SHP77 (cell line): Measurements from ENCODE around the gene UBE2E2.
A peak's percentile ranks its signal among the peaks of the same experiment; 100 is the strongest.

Source experiments
- DNase-seq, 2 experiments: peaks; one replicate each; lab custom pipeline; 2025; lab: John Stamatoyannopoulos, UW

The UBE2E2 gene

DNA sequence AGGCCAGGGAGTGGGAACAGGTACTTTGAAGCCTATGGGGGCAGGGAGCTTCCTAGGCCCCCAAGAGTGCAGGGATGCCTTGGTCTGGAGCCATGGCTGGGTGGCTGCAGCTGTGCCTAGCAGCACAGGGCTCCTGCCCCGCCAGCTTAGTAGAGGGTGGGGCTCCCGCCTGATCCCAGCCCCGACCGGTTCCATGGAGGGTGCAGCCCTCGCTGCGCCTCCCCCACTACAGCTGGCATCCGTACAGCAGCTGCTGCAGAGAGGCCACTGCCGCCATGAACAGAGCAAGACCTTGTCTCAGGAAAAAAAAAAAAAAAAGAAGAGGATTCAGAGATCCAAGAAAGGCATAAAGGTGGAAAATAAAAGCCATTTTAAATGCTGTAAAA lies 277.2 kb downstream of the UBE2E2 start:
- DNase-seq, result peak; percentile 39 to 41

DNA sequence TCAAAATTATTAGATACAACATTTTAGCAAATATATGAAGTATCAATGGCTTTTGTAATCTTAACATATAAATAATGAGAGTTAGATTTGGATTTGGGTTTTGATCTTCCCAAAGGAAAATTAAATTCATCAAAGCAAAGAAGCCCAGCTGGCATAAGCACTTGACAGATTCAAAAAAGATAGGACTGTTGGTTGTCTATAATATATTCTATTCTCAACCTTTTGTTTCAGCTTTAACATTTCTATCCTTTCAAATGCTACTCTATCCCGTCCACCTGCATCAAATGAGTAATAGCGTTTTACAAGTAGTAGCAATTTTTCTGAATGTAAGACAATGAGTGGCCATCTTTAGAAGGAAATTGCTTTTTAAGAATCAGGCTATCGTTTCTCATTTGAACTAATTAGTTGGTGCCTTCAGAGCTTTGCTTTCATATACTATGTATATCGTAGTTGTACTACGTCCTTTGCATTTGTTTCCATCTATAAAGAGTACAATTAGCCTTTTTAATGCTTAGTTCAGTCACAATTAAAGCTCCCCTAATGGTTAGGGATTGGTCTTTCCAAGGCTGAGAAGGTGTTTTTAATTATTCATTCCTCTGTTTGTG lies 278.0 kb downstream of the UBE2E2 start:
- no peak for DNase-seq

DNA sequence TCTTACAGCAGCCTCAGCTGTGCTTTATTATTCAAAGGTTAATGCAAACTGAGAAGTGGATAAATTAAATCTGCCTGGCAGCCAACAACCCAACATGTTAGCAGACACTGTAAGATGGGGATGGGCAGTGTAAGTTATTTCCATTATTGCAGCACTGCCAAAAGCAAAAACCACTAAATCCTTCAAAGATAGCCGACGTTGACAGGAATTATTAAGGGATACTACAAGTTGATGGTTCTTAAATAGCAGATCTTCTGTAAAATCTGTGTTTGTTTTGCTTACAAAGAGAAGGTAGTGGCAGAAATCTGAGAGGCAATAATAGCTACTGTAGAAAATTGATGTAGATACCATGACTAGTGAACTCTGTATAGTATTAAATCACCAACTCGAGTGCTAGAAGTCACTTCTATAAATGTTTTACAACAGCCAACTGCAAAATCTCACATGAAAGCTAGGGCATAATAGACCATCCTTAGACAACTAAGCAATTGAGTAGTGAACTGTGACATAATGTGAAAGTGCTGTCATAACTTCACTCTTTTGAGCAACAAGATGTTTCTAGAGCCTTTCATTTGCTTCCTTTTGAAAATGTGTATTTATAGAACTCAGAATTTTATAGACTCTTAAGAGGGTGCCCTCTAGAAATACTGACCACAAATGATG lies 278.6 kb downstream of the UBE2E2 start:
- no peak for DNase-seq

DNA sequence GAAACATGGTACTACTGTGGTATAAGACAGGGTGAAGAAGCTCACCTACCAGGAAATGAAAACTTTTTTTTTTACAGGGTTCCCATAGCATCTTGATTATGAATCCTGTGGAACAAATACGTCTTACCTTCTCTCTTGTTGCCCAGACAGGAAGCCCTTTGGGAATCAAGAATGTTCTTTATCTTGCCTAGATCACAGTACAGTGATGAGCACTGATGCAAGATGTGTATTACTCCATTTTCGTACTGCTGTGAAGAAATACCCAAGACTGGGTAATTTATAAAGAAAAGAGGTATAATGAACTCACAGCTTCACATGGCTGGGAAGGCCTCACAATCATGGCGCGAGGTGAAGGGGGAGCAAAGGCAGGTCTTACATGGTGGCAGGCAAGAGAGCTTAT lies 281.3 kb downstream of the UBE2E2 start:
- DNase-seq, result no peak

DNA sequence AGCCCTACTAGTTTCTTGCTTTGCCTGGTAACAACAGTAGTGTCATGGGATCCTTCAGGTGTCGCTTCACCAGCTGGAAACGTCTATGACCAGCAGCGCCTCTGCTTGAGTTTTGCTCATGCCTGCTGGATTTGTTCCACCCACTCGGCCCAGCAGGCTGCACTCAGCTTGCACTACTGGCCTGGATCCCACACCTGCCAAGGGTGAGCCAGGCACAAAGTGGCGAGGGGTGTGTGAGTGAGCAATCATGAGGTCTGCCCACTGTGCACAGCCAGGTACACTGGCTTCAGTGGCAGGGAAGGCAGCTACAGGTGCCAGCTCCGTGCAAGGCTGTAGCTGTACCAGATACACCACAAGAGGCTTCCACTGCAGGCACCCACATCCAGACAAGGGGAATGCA lies 282.8 kb downstream of the UBE2E2 start:
- no peak for DNase-seq

DNA sequence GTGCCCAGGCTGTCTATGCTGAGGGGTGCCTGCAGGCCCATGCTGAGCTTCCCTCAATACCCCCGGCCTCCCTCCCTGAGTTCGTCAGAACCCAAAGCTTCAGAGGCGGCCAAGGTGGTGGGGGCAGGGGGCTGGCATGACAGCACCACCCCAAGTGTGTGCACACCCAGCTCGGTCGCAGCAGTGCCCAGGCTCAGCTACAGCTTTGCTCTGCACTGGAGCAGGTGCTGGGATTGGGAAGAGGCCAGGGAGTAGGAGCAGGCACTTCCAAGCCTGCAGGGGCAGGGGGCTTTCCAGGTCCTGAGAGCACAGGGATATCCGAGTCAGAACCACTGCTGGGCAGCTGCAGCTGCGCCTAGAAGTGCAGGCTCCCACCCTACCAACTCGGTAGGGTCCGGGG lies 283.9 kb downstream of the UBE2E2 start:
- DNase-seq, result no peak

DNA sequence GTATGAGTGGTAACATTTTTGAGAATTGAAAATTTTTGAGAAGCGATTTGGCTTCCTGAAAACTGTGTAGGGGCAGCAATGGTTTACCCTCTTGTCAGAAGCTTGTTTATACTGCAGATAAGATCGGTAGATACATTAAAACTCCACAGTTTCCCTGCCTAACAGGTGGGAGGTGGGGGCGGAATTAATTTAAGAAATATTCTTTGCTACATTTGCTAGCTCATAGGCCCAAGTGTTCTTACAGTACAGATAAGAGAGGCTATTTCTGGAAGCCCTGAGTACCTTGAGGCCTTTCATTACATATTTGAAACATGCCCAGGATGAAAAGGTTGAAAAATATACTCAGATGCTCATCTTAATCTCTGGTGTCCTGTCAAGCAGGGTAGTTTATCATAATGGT lies 285.5 kb downstream of the UBE2E2 start:
- no peak for DNase-seq

DNA sequence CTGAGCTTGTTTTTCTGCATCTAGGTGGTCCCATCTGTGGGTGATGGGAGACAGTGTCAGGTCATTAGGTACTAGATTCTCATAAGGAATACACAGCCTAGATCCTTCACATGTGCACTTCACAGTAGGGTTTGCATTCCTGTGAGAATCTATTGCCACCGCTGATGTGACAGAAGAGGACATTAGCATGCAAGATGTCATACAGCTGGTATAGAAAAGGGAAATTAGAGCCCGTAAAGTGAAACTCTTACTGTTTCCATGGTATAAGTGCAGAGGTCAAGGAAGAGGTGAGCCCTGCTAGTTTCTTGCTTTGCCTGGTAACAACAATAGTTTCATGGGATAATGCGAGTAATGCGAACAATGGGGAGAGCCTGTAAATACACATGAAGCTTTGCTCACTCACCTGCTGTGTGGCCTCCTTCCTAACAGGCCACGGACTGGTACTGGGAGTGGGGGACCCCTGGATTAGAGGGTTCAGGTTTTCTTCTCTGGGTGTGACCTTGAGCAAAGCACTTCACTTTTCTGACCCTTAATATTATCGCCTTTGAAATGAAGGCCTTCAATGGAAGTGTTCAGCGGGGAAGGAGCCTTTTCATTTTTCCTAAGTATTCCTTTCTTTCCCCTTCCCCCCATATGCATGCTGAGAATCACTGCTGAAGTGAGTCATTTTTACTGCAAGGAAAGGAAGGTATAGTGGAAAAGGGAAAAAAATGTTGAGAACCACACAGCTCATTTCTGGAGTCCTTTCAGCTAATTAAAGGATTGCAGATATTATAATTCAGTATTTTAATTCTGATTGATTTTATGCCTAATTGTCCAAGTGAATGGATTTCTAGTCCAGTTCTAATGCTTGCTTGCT lies 286.4 kb downstream of the UBE2E2 start:
- no peak for DNase-seq

DNA sequence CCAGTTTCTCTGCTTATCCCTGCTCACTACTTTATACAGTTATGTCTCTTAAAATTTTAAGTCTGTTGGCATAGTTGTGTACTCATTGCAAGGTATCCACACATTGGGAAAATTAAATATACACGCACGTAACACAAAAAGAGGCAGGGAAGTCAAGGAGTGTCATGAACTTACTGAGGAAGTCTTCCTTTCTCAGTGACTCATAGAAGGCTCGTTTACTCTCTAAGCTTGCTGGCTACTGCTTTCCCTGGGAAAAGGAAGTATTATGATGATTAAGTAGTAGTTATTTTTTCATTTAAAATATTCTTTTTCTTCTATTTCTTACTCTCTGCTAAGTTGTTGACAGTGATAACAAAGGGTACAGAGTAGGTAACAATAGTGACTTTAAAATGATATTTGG lies 287.3 kb downstream of the UBE2E2 start:
- DNase-seq, result no peak

DNA sequence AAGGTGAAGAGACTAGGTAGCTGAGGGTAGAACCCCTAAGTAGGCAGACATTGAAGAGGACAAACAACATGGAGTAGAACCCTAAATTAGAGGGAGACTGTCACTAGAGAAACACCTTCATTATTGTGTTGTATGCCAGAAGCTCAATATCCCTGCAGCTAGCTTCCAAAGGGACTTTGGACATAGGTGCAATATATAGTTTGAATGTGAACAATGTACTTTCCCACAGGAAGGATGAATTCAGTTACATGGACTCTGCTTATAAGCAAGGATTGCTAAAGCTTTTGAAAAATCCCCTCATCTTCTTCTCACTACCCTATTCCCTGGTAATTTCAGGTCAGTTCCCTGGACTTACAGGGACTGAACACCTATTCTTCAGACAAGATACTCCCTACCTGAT lies 288.9 kb downstream of the UBE2E2 start:
- no peak for DNase-seq

DNA sequence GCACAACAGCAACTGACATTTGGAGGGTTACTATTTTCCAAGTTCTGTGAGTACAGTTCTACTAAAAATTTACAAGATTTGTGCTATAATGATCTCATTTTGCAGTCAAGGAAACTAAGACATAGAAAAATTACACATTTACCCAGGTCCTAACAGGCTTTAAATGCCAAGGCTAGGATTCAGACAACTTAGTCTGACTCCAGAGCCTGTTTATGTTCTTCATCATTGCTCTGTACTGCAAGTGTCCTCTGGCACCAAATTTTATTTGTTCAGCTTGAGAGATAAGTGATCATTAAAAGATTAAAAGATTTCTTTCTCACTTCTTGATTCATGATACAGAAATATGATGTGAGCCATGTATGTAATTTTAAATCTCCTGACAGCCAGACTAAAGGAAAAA lies 290.8 kb downstream of the UBE2E2 start:
- no peak for DNase-seq

DNA sequence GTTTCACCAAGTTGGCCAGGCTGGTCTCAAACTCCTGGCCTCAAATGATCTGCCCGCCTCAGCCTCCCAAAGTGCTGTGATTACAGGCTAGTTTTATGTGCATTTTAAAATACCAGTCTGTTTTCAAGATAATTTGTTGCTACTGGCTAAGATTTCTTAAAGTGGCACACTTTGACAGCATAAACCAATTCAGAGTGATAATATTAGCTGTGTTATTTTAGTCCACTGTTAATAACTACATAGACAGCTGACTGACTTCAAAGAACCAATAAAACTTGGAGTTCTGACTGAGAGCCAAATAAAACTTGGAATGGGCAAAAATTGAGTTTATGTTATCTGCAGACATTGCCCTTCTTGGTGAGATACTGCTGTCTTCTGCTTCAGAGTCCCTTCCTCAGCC lies 291.8 kb downstream of the UBE2E2 start:
- DNase-seq, result no peak

DNA sequence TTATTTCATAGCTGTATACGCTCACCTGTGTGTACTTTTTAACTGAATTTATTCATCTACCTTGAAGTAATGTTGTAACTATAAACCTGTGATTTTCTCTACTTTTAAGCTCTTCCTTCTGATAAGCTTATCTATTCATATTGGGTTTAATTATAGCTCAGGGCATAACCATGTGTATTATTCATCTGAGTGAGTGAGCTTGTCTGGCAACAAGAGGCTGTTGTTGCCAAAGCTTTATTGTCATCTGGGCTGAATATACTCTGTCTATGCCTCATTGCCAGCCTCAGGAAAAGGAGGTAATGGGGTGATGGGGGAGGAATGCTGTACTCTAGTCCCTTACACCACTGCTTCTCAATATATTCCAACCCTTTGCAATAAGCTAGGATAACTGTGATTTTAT lies 292.4 kb downstream of the UBE2E2 start:
- no peak for DNase-seq

DNA sequence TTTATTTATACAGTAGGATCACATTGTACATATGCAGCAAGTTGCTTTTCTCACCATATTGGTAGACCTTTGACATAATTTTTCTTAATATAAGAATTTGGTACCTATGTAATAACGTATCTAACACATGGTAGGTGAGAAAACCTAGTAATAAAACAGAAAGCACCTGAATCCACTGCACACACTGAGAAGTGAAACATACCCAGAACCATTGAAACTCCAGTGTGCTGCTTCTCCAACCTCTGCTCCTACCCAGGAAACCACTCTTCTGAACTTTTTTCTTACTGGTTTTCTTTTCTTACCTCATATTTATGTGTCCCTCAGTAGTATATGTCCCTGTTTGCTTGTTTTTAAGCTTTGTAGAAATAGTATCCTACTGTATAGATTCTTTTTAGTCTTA lies 293.0 kb downstream of the UBE2E2 start:
- no peak for DNase-seq

DNA sequence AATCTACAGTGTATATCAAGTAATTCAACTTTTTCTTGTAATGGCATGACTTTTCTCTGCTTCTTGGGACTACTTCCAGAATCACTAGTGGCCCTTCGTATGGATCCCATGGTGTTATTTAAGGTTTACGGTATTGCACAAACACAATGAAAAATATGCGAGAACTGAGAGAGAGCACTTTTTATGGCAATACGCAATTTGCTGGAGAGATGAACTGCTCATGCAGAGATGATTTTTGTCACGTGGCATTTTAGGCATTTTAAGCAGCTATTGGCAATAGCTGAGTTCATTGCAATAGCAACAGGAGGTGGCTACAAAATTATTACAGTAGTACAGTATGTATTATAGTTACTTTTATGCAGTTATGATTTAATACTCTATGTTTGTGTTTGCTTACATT lies 294.0 kb downstream of the UBE2E2 start:
- no peak for DNase-seq

DNA sequence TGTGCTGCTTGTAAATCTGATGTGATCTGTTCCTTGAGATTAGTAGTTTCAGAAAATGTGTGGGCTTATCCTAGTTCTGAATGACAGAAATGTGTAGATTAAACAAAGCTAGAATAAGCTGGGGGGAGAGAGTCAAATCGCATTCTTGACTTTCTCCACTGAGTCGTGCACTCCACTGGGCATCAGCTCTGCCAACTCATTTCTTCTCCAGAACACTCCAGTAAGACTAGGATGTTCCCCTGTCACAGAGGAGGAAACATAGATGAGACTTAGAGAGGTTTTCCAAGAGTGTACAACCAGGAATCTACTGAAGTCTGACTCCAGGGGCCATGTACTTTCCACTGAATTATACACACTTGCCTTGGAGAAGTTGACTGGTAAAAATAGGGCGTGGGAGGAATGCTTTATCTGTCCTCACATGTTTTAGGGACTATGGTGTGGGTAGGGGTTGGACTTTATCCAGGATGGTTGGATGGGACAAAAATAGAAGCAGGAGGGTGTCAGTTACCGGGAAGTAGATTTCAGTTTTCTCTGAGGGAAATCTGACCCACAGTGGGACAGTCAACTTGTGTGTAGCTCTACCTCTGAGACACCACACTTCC lies 298.2 kb downstream of the UBE2E2 start:
- DNase-seq, result no peak

DNA sequence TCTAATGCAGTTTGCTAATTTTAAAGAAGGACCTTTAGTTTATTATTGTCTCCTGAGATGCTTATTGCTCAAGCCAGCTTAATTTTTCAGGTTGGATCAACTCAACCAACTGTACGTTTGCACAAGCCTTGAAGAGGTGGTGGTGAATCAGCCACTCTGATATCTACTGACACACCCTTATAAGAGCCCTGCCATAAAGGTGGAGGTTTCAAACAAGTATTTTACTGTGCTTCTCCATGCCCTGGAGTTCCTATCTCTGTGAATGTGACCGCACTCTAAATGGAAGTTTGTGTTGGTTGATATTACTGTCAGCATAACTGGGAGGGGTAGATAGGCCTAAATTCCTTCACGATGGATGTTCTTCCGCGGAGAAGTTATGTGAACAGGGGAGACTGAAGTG lies 305.3 kb downstream of the UBE2E2 start:
- DNase-seq, result no peak

DNA sequence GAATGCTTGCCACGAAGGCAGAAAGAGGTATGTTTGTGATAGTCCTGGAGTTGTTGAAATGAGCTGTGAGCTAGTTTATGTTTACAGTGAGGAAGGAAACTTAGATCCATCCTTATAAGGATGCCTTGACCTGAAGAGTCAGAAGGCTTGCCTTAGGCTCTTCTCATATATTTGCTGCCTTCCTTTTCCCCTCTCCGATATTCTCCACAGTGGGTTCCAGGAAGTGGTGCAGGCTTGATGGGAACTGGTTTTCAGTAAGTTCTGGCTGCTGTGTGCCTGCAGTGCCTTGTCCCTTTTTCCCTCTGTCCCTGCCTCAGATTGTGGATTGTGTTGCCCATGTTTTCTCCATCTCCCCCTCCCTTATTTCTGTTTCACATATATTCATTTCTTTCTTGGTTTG lies 315.3 kb downstream of the UBE2E2 start:
- no peak for DNase-seq

DNA sequence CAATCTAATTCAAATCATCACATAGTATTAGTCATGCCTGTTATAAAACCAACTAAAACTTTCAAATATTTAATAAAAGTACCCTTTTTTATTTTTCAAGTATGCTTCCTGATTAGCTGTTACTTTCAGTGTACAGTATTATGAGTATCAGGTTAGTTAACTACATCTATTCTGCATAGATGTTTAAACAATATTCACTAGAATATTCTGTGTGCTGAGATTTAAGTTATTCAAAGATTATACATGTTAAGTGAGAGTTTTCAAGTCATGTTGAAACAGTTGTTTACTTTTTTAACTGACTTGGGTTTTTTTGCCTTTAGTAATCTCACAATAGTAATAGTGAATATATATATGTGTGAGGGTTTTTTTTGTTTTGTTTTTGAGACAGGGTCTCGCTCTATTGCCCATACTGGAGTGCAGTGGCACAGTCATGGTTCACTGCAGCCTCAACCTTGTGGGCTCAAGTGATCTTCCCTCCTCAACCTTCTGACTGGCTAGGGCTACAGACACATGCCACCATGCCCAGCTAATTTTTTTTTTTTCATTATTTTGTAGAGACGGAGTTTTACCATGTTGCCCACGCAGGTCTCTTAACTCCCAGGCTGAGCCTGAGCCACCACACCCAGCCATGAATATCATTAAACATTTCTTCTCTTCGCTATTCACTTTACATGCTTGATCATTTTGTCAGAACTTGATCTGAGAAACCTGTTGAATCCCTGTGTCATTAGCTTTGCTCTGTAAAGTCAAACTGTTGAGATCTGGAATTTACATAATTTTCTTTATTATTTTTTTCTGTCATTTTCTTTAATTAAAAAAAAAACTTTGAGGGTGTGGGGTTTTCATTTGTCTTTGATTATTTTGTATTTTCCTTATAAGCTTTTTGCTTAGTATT lies 316.4 kb downstream of the UBE2E2 start:
- no peak for DNase-seq

DNA sequence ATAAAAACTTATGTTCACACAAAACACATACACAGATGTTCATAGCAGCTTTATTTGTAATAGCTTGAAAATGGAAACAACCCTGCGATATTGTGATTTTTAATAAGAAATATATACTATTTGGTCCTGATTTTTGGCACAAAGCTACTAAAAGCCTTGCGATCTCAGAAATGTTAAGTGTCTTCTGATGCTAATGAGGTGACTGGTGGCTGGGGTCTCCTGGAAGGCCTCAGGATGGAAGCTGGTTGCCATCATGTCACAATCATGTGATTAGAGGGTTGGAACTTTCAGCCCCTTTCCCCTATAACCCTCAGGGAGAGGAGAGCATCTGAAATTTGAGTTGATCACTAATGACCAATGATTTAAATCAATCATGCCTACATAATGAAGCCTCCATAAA lies 324.2 kb downstream of the UBE2E2 start:
- no peak for DNase-seq

DNA sequence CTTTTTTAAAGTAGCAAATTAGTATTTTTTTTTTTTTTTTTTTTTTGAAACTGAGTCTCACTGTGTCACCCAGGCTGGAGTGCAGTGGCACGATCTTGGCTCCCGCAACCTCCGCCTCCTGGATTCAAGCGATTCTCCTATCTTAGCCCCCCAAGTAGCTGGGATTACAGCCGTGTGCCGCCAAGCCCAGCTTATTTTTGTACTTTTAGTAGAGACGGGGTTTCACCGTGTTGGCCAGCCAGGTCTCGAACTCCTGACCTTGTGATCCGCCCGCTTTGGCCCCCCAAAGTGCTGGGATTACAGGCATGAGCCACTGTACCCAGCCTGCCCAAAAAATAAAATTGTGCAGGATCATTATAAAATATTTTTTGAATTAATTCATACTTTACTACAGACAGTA lies 330.5 kb downstream of the UBE2E2 start:
- no peak for DNase-seq

DNA sequence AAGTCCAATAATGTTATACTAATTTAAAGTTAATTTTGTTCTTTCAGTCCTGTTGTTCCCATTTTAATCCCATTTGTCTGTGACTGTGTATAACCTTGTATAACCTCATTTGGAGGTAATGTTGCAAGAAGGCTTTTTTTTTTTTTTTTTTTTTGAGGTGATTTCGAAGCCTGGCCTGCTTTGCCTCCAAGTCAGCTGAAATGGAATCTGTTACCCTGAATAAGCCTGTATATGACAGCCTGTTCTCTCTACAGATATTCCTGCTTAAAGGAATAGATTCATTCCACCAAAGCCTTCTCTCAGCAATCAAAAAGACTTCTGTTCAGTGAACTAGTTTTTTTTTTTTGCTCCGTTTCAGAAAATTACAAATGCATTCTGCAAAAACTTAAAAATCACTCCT lies 330.9 kb downstream of the UBE2E2 start:
- DNase-seq, result no peak
